HG02885 (cell line): ENCODE measurements around the gene MME.
"Not testable (repeated sequence)": the region's sequence is repeated elsewhere in the genome, so short reads cannot be mapped to it uniquely, and the experiment has no call there.

Experiments
- ATAC-seq: cut with Tn5 transposase; IDR thresholded peaks from one replicate; pipeline ENCODE4 v1.9.1; 2021; ENCODE audit warnings: mild to moderate bottlenecking; ENCODE audit not compliant: unreplicated experiment, poor library complexity

The MME gene

GRCh38 chr3:155131104-155131503 lies 51.0 kb downstream of the MME start:
- ATAC-seq: peak; percentile 78

- ATAC-seq: not testable (repeated sequence)
These were observed 54.2 kb downstream of the MME start for GRCh38 chr3:155134311-155134710.

- no peak for ATAC-seq
These were observed 54.9 kb downstream of the MME start for GRCh38 chr3:155135003-155135402.

- ATAC-seq: no peak
These were observed 58.6 kb downstream of the MME start for GRCh38 chr3:155138677-155139076.

- ATAC-seq: no peak
These were observed 67.5 kb downstream of the MME start for GRCh38 chr3:155147588-155147987.

GRCh38 chr3:155149494-155149893 lies 69.4 kb downstream of the MME start:
- no peak for ATAC-seq

- no peak for ATAC-seq
These were observed 73.4 kb downstream of the MME start for GRCh38 chr3:155153242-155154186.

- no peak for ATAC-seq
These were observed 74.1 kb downstream of the MME start for GRCh38 chr3:155154255-155154654.

- ATAC-seq: no peak
These were observed 78.4 kb downstream of the MME start for GRCh38 chr3:155158346-155159037.

GRCh38 chr3:155159301-155159700 lies 79.2 kb downstream of the MME start:
- no peak for ATAC-seq

GRCh38 chr3:155161640-155162292 lies 81.6 kb downstream of the MME start:
- no peak for ATAC-seq

GRCh38 chr3:155164306-155164705 lies 84.2 kb downstream of the MME start:
- ATAC-seq: no peak

- ATAC-seq: no peak
These were observed 86.3 kb downstream of the MME start for GRCh38 chr3:155166441-155166840.

- ATAC-seq: no peak
These were observed 89.1 kb downstream of the MME start for GRCh38 chr3:155169197-155169596.

- no peak for ATAC-seq
These were observed 93.7 kb downstream of the MME start for GRCh38 chr3:155173771-155174170.

GRCh38 chr3:155178810-155179436 lies 98.8 kb downstream of the MME start:
- no peak for ATAC-seq

- ATAC-seq: no peak
These were observed 99.3 kb downstream of the MME start for GRCh38 chr3:155179437-155179827.

- no peak for ATAC-seq
These were observed 100.0 kb downstream of the MME start for GRCh38 chr3:155179966-155180757.

- no peak for ATAC-seq
These were observed 102.3 kb downstream of the MME start for GRCh38 chr3:155182467-155182866.

GRCh38 chr3:155184011-155184410 lies 103.9 kb downstream of the MME start:
- peak; percentile 59 for ATAC-seq
